ENCODE results near the gene IFT122. TPM values are rescaled to one million over a fixed set of nuclear protein-coding genes. Genes with fewer than 3 reads are reported as not detected.

IFT122 gene
- total RNA-seq, 1 donor from 2014 or later = 26.5 TPM

GRCh38 chr3:129527262-129527661 lies 87.2 kb downstream of the IFT122 start:
- TF ChIP-seq CTCF (IDR thresholded peaks at IDR 0.05) = no peak
- Histone ChIP-seq H3K9me3 (no peaks in the 10 kb centered on the region), H3K4me3 (no peak overlapping the region), H3K4me1 (no peaks in the 10 kb centered on the region), H3K27ac (no peak overlapping the region), H3K36me3 (no peaks in the 10 kb centered on the region), H3K27me3 (no peaks in the 10 kb centered on the region)
- ATAC-seq (no peak), DNase-seq (no peak)
- intact Hi-C loops (cut with DNase I) = no loop called here

- intact Hi-C loops (cut with DNase I) = no loop called here
- no peaks in the 10 kb centered on the region for H3K36me3 ChIP-seq
- ATAC-seq (no peak), DNase-seq (no peak)
- TF ChIP-seq CTCF (IDR thresholded peaks at IDR 0.05) = no peak
- H3K4me1 ChIP-seq = no peaks in the 10 kb centered on the region
- no peaks in the 10 kb centered on the region for H3K27me3 ChIP-seq
- H3K4me3 ChIP-seq = no peak within 1 kb of the TSS
- no peak within 1 kb of the TSS for H3K27ac ChIP-seq
- no peaks in the 10 kb centered on the region for H3K9me3 ChIP-seq
Measured at GRCh38 chr3:129528589-129529100, 88.6 kb downstream of the IFT122 start, which contains the start of gene RHO. Gene RHO, plus strand, starts transcription at chr3:129528639. Its CDS starts 95 bp downstream, at chr3:129528734.

GRCh38 chr3:129529436-129530210 lies 89.6 kb downstream of the IFT122 start:
- ATAC-seq (no peak), DNase-seq (no peak)
- intact Hi-C loops (cut with DNase I) = no loop called here

GRCh38 chr3:129530251-129530791 lies 90.3 kb downstream of the IFT122 start:
- H3K4me3 ChIP-seq = no peak overlapping the region
- H3K4me1 ChIP-seq = no peaks in the 10 kb centered on the region
- intact Hi-C loops (cut with DNase I) = no loop called here
- no peaks in the 10 kb centered on the region for H3K36me3 ChIP-seq
- DNase-seq = no peak
- no peak for TF ChIP-seq CTCF (IDR thresholded peaks at IDR 0.05)
- H3K27me3 ChIP-seq = no peaks in the 10 kb centered on the region
- no peak overlapping the region for H3K27ac ChIP-seq
- H3K9me3 ChIP-seq = no peaks in the 10 kb centered on the region
- no peak for ATAC-seq

More at GRCh38 chr3:129529436-129530210, 89.6 kb downstream of the IFT122 start:
- no peak for TF ChIP-seq CTCF (IDR thresholded peaks at IDR 0.05)
- no peaks in the 10 kb centered on the region for H3K36me3 ChIP-seq
- H3K4me1 ChIP-seq = no peaks in the 10 kb centered on the region
- H3K9me3 ChIP-seq = no peaks in the 10 kb centered on the region
- no peak overlapping the region for H3K27ac ChIP-seq
- no peaks in the 10 kb centered on the region for H3K27me3 ChIP-seq
- no peak overlapping the region for H3K4me3 ChIP-seq

- DNase-seq = no peak
- intact Hi-C loops (cut with DNase I) = no loop called here
- no peak for ATAC-seq
Measured at GRCh38 chr3:129530821-129531220, 90.8 kb downstream of the IFT122 start.

More at GRCh38 chr3:129530821-129531220, 90.8 kb downstream of the IFT122 start:
- TF ChIP-seq CTCF (IDR thresholded peaks at IDR 0.05) = no peak
- Histone ChIP-seq H3K36me3 (no peaks in the 10 kb centered on the region), H3K27me3 (no peaks in the 10 kb centered on the region), H3K4me3 (no peak overlapping the region), H3K4me1 (no peaks in the 10 kb centered on the region), H3K27ac (no peak overlapping the region), H3K9me3 (no peaks in the 10 kb centered on the region)

All from upper lobe of right lung (tissue), 1 donor.